ENCODE data around the gene MYO5C. TPM values are rescaled to one million over a fixed set of nuclear protein-coding genes. Genes with fewer than 3 reads are reported as not detected.

MYO5C gene
- total RNA-seq, 4 donors from 2014 or later: 17.8 to 25.5 (median 23.6) TPM

DNA sequence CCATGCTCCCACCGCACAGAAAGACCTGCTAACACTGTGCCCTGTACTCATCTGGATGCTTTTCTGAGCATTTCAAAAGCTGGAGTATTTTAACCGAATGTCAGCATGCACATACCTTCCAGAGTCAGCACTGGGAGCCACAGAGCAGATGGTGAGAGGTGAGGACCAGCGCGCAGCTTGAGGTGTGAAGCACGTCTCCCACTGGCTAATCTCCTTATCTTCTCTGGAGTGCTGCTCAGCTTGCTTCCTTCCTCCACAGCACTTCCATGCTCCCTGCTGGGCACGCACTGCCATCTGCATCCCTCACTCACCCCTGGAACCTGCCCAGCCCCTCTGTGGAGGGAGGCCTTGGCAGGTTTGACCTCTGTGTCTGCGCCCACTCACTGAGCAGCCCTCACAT, 104.4 kb downstream of the MYO5C start, which contains the start of gene GNB5:
Gene GNB5, minus strand, starts transcription at position 186 of the 400 bp plus-strand sequence. CDS start 6,716 bp downstream, outside the sequence.
- DNase-seq: no peak
- H3K4me1 ChIP-seq: no peaks in the 10 kb centered on the region
- H3K9me3 ChIP-seq: no peaks in the 10 kb centered on the region
- WGBS, 2 donors: 79 to 89% methylated on average over 7 of the region's 7 CpGs
- H3K27ac ChIP-seq: no peak within 1 kb of the TSS
- peaks cover 0 to 39% (median 0%) of the 10 kb centered on the region in 3 donors for H3K36me3 ChIP-seq
- no peak for TF ChIP-seq CTCF (IDR thresholded peaks at IDR 0.05)
- TF ChIP-seq POLR2A (IDR thresholded peaks at IDR 0.05): no peak
- intact Hi-C loops (cut with DNase I): no loop called here
- H3K27me3 ChIP-seq: no peaks in the 10 kb centered on the region
- no peak within 1 kb of the TSS for H3K4me3 ChIP-seq

DNA sequence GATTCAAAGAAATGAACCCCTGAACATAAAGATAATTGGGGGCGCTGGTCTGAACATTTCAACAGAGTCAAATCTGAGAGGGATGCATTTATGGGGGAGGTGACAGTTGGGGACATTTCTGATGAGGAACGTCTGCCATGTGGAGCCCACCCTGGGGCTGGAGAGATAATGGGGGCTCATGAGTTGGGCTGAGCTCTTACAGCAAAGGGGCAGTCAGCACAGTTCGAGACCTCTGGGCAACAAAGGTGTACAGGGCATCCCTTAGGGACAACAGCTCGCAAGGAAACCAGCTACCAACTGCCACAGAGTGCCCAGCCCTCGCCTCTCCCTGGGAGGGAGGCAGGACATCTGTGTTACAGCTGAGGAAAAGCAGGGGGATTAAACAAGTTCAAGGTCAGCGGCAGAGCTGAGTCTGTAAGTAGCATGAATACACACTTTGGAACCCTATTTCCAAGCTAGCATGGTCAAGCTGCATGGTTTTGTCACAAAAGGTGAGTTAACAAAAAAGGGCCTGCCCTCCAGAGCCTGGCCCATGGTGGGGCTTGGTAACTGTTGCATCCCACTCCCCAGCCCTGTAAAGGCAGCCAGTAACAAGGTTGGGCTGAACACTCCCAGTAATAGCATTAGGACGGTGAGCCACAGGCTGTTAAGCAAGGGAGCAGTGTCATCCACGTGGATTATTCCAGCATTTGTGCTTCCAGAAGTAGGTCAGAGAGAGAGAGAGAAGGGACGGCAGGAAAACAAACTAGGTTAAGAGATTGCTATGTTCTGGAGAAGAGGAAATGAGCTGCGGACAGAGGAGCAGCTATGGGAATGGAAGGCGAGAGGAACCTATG, 108.7 kb downstream of the MYO5C start:
- Histone ChIP-seq H3K36me3 (peaks cover 0 to 8% (median 0%) of the 10 kb centered on the region in 3 donors), H3K27ac (no peak overlapping the region), H3K4me1 (peaks cover 0 to 5% (median 2%) of the 10 kb centered on the region in 3 donors), H3K27me3 (no peaks in the 10 kb centered on the region), H3K9me3 (no peaks in the 10 kb centered on the region), H3K4me3 (no peak overlapping the region)
- TF ChIP-seq POLR2A (IDR thresholded peaks at IDR 0.05) (no peak), CTCF (IDR thresholded peaks at IDR 0.05) (no peak)
- 81 to 83% methylated on average over 10 to 11 of the region's 11 CpGs for WGBS, 2 donors
- intact Hi-C loops (cut with DNase I): no loop called here
- DNase-seq: no peak

- Histone ChIP-seq H3K27ac (no peak overlapping the region), H3K9me3 (no peaks in the 10 kb centered on the region)
- intact Hi-C loops (cut with DNase I): no loop called here
Observed at GRCh38 chr15:52185151-52185561, 110.4 kb downstream of the MYO5C start.

DNA sequence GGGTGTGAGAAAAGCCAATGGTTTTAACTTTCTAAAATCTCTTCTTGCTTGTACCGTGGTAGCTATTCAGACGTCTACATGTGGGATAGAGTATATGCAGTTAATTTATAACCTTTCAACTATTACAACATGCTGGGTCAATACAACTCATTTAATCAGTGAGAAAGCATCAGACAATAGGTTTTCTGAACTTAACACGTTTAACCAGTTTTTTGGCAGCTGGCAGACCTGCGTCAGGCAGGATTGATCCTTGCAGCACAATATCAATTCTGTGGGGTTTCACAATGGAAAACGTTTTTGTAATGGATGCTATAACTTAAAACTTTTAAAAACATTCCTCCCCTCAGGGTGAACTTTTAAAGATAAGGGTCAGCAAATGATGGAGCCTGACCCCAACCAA, 110.9 kb downstream of the MYO5C start:
- Histone ChIP-seq H3K36me3 (no peaks in the 10 kb centered on the region), H3K4me1 (peaks cover 0 to 16% (median 2%) of the 10 kb centered on the region in 3 donors), H3K9me3 (no peaks in the 10 kb centered on the region), H3K4me3 (no peak overlapping the region), H3K27me3 (no peaks in the 10 kb centered on the region), H3K27ac (no peak overlapping the region)
- DNase-seq: no peak
- 29 to 45% methylated on average over 5 of the region's 5 CpGs for WGBS, 2 donors
- intact Hi-C loops (cut with DNase I): no loop called here
- TF ChIP-seq CTCF (IDR thresholded peaks at IDR 0.05) (no peak), POLR2A (IDR thresholded peaks at IDR 0.05) (no peak)

More at GRCh38 chr15:52185151-52185561, 110.4 kb downstream of the MYO5C start:
- Histone ChIP-seq H3K27me3 (no peaks in the 10 kb centered on the region), H3K4me3 (no peak overlapping the region), H3K4me1 (peaks cover 0 to 14% (median 2%) of the 10 kb centered on the region in 3 donors), H3K36me3 (no peaks in the 10 kb centered on the region)
- TF ChIP-seq POLR2A (IDR thresholded peaks at IDR 0.05) (no peak), CTCF (IDR thresholded peaks at IDR 0.05) (no peak)
- WGBS, 2 donors: 89 to 100% methylated on average over 4 to 7 of the region's 7 CpGs
- DNase-seq: no peak

GRCh38 chr15:52183562-52184173, 111.9 kb downstream of the MYO5C start:
- H3K9me3 ChIP-seq: no peaks in the 10 kb centered on the region
- 37 to 55% methylated on average over 2 of the region's 2 CpGs for WGBS, 2 donors
- no peak overlapping the region for H3K27ac ChIP-seq
- H3K36me3 ChIP-seq: no peaks in the 10 kb centered on the region
- no peaks in the 10 kb centered on the region for H3K27me3 ChIP-seq
- no peak overlapping the region for H3K4me3 ChIP-seq
- intact Hi-C loops (cut with DNase I): no loop called here
- H3K4me1 ChIP-seq: peaks cover 0 to 21% (median 4%) of the 10 kb centered on the region in 3 donors
- no peak for DNase-seq
- no peak for TF ChIP-seq POLR2A (IDR thresholded peaks at IDR 0.05)
- TF ChIP-seq CTCF (IDR thresholded peaks at IDR 0.05): peak in 5 of 6 experiments; percentile 10 to 54 (median 45)

Data from esophagus squamous epithelium (tissue), 5 donors.